Ishikawa (cell line): Measurements from ENCODE around the gene CNKSR2.

ENCODE experiments used
- CEBPB ChIP-seq: IDR thresholded peaks from 2 replicates; pipeline ENCODE4 v1.6.1; 2012
- CREB1 ChIP-seq: IDR thresholded peaks from 2 replicates; pipeline ENCODE4 v1.6.1; 2012; ENCODE audit warnings: low read depth
- EP300 ChIP-seq: IDR thresholded peaks from 2 replicates; pipeline ENCODE4 v1.6.1; 2012; ENCODE audit warnings: borderline replicate concordance
- MAX ChIP-seq: IDR thresholded peaks from 2 replicates; pipeline ENCODE4 v1.6.1; 2012
- NFIC ChIP-seq: IDR thresholded peaks from 2 replicates; pipeline ENCODE4 v1.6.1; 2012
- REST ChIP-seq: IDR thresholded peaks from 2 replicates; pipeline ENCODE4 v1.6.1; 2012; ENCODE audit warnings: low read depth, mild to moderate bottlenecking
- USF1 ChIP-seq: IDR thresholded peaks from 2 replicates; pipeline ENCODE4 v1.6.1; 2012
- YY1 ChIP-seq: IDR thresholded peaks from 2 replicates; pipeline ENCODE4 v1.6.1; 2012; ENCODE audit warnings: low read depth

GRCh38 chrX:21565025-21565424 is 190.8 kb downstream of the CNKSR2 start:
- TF ChIP-seq YY1 (no peak), EP300 (no peak), REST (no peak), NFIC (no peak), USF1 (no peak), CREB1 (no peak), CEBPB (no peak), MAX (no peak)
